ENCODE data around the gene CDC5L.

DNA sequence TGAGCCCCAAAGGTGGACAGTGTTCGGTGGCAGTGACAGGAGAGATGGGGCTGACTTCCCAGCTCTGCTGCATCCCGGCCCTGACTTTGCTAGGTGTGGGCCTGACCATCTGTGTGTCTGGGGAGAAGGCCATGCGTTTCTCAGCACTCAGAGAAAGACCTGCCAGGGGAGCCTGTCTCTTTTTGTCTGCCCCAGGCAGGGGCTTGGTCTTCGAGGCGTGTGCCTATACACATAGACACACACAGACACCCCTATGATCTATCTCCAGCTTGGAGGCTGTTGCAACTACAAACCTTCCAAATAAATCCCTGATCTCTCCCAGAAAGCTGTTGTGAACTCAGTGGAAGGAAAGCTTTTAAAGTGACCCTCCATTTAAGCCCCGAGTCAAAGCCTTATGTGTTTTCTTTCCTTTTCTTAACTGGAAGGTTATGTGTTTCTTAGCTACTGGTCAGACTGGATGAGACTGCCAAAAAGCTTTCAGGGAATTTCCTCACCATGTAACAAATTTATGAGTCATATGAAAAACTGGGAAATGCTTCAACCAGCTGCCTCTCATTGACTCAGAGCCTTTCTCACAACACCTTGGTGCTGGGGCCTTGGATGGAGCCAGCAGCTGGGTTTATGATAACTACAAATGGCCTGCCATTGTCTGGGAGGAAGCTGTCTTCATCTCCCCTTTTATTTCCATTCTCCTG, 102.6 kb downstream of the CDC5L start:
- TF ChIP-seq BHLHE40 (IDR thresholded peaks at IDR 0.05; ENCODE audit: borderline replicate concordance): no peak
- TF ChIP-seq FOXM1 (IDR thresholded peaks at IDR 0.05; ENCODE audit: borderline replicate concordance): no peak
- no peak for TF ChIP-seq ARNT (IDR thresholded peaks at IDR 0.05)
- TF ChIP-seq SP1 (IDR thresholded peaks at IDR 0.05): no peak
- TF ChIP-seq PKNOX1 (IDR thresholded peaks at IDR 0.05): no peak
- TF ChIP-seq SUZ12 (IDR thresholded peaks at IDR 0.05): no peak
- no peak for TF ChIP-seq LEF1 (IDR thresholded peaks at IDR 0.05; ENCODE audit: borderline replicate concordance)
- no peak for TF ChIP-seq ELF4 (IDR thresholded peaks at IDR 0.05)
- TF ChIP-seq CTBP1 (IDR thresholded peaks at IDR 0.05; ENCODE audit: borderline replicate concordance): no peak
- TF ChIP-seq HDGF (IDR thresholded peaks at IDR 0.05; ENCODE audit: borderline replicate concordance): no peak

Measured in HEK293T (cell line).